HG03039 (cell line): Measurements from ENCODE around the gene KRTAP5-2.

Experiments
- ATAC-seq: cut with Tn5 transposase; IDR thresholded peaks from one replicate; pipeline ENCODE4 v1.9.1; 2021; ENCODE audit warnings: mild to moderate bottlenecking, moderate library complexity; ENCODE audit not compliant: unreplicated experiment

KRTAP5-2 gene

GRCh38 chr11:1557904-1558774 lies 40.0 kb downstream of the KRTAP5-2 start:
- no peak for ATAC-seq

- no peak for ATAC-seq
Observed at GRCh38 chr11:1557051-1557884, 40.8 kb downstream of the KRTAP5-2 start.

- no peak for ATAC-seq
Observed at GRCh38 chr11:1556278-1556902, 41.7 kb downstream of the KRTAP5-2 start.

GRCh38 chr11:1555713-1556153 lies 42.4 kb downstream of the KRTAP5-2 start:
- ATAC-seq = no peak

- no peak for ATAC-seq
Observed at GRCh38 chr11:1554981-1555712, 42.9 kb downstream of the KRTAP5-2 start.

- ATAC-seq = no peak
Observed at GRCh38 chr11:1553808-1554594, 44.1 kb downstream of the KRTAP5-2 start.

GRCh38 chr11:1549338-1550330 lies 48.5 kb downstream of the KRTAP5-2 start:
- no peak for ATAC-seq

GRCh38 chr11:1548221-1549070 lies 49.6 kb downstream of the KRTAP5-2 start:
- no peak for ATAC-seq

- ATAC-seq = no peak
Observed at GRCh38 chr11:1547467-1548098, 50.5 kb downstream of the KRTAP5-2 start.
